Keratinocyte (primary cell): ENCODE data around the gene CNTRL. TPM values are rescaled to one million over a fixed set of nuclear protein-coding genes. Genes with fewer than 3 reads are reported as not detected.

Experiments
- DNase-seq: peaks from one replicate; pipeline ENCODE4 v3.0.0-alpha.2; 2011; ENCODE audit warnings: low read depth, missing footprints, low spot score
- FAIRE-seq: peaks from 2 replicates; lab custom pipeline; 2011; peaks lifted over from hg19 to GRCh38; lab: Jason Lieb, UNC
- H2AFZ ChIP-seq: 2 replicates; pipeline ENCODE4 v1.6.0; 2012; ENCODE audit warnings: low read length, control low read depth, inconsistent platforms; ENCODE audit not compliant: control insufficient read depth
- H3K27ac ChIP-seq: 2 replicates; pipeline ENCODE4 v1.5.1; 2011; ENCODE audit warnings: low read length; ENCODE audit not compliant: control insufficient read depth, insufficient read depth
- H3K27me3 ChIP-seq: 3 replicates; pipeline ENCODE4 v1.6.0; 2011; ENCODE audit warnings: low read length; ENCODE audit not compliant: control insufficient read depth, insufficient read depth; ENCODE audit errors: extremely low read depth
- H3K36me3 ChIP-seq, 2 experiments: 2 replicates in 1 of 2; 3 replicates in 1 of 2; pipeline ENCODE4 v1.5.1; 2011; ENCODE audit warnings: low read length in 2 of 2, mild to moderate bottlenecking in 1 of 2; ENCODE audit not compliant: control insufficient read depth in 2 of 2, insufficient read depth in 2 of 2; ENCODE audit errors: extremely low read depth in 1 of 2
- H3K4me1 ChIP-seq: 3 replicates; pipeline ENCODE4 v1.5.1; 2011; ENCODE audit warnings: low read length; ENCODE audit not compliant: control insufficient read depth, insufficient read depth; ENCODE audit errors: extremely low read depth
- H3K4me2 ChIP-seq: 3 replicates; pipeline ENCODE4 v1.6.0; 2011; ENCODE audit warnings: low read depth, low read length; ENCODE audit not compliant: control insufficient read depth, insufficient read depth; ENCODE audit errors: extremely low read depth
- H3K4me3 ChIP-seq, 3 experiments: fragments of 200-600 bp in 1 of 3; sonication (generic) in 1 of 3; 2 replicates in 2 of 3; 3 replicates in 1 of 3; pipeline ENCODE4 v1.5.1; 2011 to 2016; ENCODE audit warnings: low read length in 3 of 3, mild to moderate bottlenecking in 3 of 3, control low read depth in 2 of 3, inconsistent platforms in 1 of 3, low read depth in 1 of 3, mixed read lengths in 1 of 3, mixed run types in 1 of 3, moderate library complexity in 1 of 3; ENCODE audit not compliant: control insufficient read depth in 2 of 3, insufficient read depth in 2 of 3; ENCODE audit errors: extremely low read depth in 1 of 3
- H3K79me2 ChIP-seq: 2 replicates; pipeline ENCODE4 v1.6.0; 2012; ENCODE audit warnings: low read length; ENCODE audit not compliant: control insufficient read depth, insufficient read depth
- H3K9ac ChIP-seq: 3 replicates; pipeline ENCODE4 v1.6.0; 2011; ENCODE audit warnings: low read length; ENCODE audit not compliant: control insufficient read depth, insufficient read depth; ENCODE audit errors: extremely low read depth
- H3K9me1 ChIP-seq: 3 replicates; pipeline ENCODE4 v1.6.0; 2011; ENCODE audit warnings: low read length; ENCODE audit not compliant: control insufficient read depth, insufficient read depth; ENCODE audit errors: extremely low read depth
- H3K9me3 ChIP-seq: 2 replicates; pipeline ENCODE4 v1.5.1; 2012; ENCODE audit warnings: low read depth, low read length; ENCODE audit not compliant: control insufficient read depth
- H4K20me1 ChIP-seq: 3 replicates; pipeline ENCODE4 v1.6.0; 2011; ENCODE audit warnings: low read length; ENCODE audit not compliant: control insufficient read depth, insufficient read depth; ENCODE audit errors: extremely low read depth
- CTCF ChIP-seq, 3 experiments: IDR thresholded peaks in 1 of 3; conservative IDR thresholded peaks in 1 of 3; optimal IDR thresholded peaks in 1 of 3; 2 replicates in 2 of 3; 3 replicates in 1 of 3; pipeline versions ENCODE3 to v1.5.1; 2011; ENCODE audit warnings: low read length in 3 of 3, mild to moderate bottlenecking in 3 of 3, moderate library complexity in 2 of 3, control low read depth in 1 of 3, inconsistent platforms in 1 of 3; ENCODE audit not compliant: insufficient read depth in 2 of 3; ENCODE audit errors: extremely low read depth in 1 of 3
- EZH2 ChIP-seq: IDR thresholded peaks from one replicate; pipeline ENCODE4 v1.6.1; 2012; ENCODE audit warnings: inconsistent platforms, mild to moderate bottlenecking, low read length, moderate library complexity
- dilution Hi-C: fragments of 300-500 bp; cut with MboI; formaldehyde crosslinking; loops from one replicate; pipeline ENCODE4 v1.7.0; 2020; ENCODE audit warnings: low sequenced_read_pairs; ENCODE audit not compliant: extremely low pct_ligation_motif_present
- polyA plus RNA-seq, 5 experiments: library from polyadenylated mRNA; depleted of rRNA in 3 of 5; stranded (reverse) in 3 of 5; stranded (forward) in 1 of 5; unstranded in 1 of 5; fragments of >200 nt; gene quantifications; 1 replicate in 1 of 5; 2 replicates in 3 of 5; 3 replicates in 1 of 5; pipeline versions ENCODE4 v1.2.1 to v1.2.3, GENCODE V29; 2011 to 2012; ENCODE audit warnings: missing spikeins in 2 of 5, low read depth in 1 of 5, low replicate concordance in 1 of 5

CNTRL gene
- polyA plus RNA-seq, 1 donor (not counting 4 experiments of a cell fraction or from before 2014, with no cell fraction given): 5.3 TPM

- Histone ChIP-seq H3K27me3 (no peaks in the 10 kb centered on the region), H3K79me2 (no peaks in the 10 kb centered on the region), H3K4me1 (no peaks in the 10 kb centered on the region), H3K36me3 (no peaks in the 10 kb centered on the region), H3K4me2 (no peak within 1 kb of the TSS), H3K27ac (no peak within 1 kb of the TSS), H3K4me3 (no peak within 1 kb of the TSS), H3K9ac (no peak within 1 kb of the TSS), H3K9me3 (no peaks in the 10 kb centered on the region), H4K20me1 (no peaks in the 10 kb centered on the region), H2AFZ (no peak within 1 kb of the TSS), H3K9me1 (no peaks in the 10 kb centered on the region)
- DNase-seq (no peak), FAIRE-seq (no peak)
- TF ChIP-seq EZH2 (no peak), CTCF (optimal IDR thresholded peaks at IDR 0.05 in 1 of 3, IDR thresholded peaks at IDR 0.05 in 1 of 3, conservative IDR thresholded peaks at IDR 0.05 in 1 of 3; ENCODE audit: extremely low read depth in 1 of 3, insufficient read depth in 2 of 3, low read length in 3 of 3) (no peak)
- dilution Hi-C loops: no loop called here
Measured at GRCh38 chr9:121050128-121050988, 24.4 kb upstream of the CNTRL start, which contains the start of gene C5. TSS of gene C5 (minus strand) at chr9:121050275. CDS start at chr9:121050246, 29 bp downstream.

- H3K27me3 ChIP-seq: no peaks in the 10 kb centered on the region
- no peak overlapping the region for H3K9ac ChIP-seq
- TF ChIP-seq EZH2 (no peak), CTCF (optimal IDR thresholded peaks at IDR 0.05 in 1 of 3, IDR thresholded peaks at IDR 0.05 in 1 of 3, conservative IDR thresholded peaks at IDR 0.05 in 1 of 3; ENCODE audit: extremely low read depth in 1 of 3, insufficient read depth in 2 of 3, low read length in 3 of 3) (no peak)
- H3K36me3 ChIP-seq: no peaks in the 10 kb centered on the region
- no peaks in the 10 kb centered on the region for H3K4me1 ChIP-seq
- H3K4me3 ChIP-seq: no peak overlapping the region
- H3K27ac ChIP-seq: no peak overlapping the region
- H3K4me2 ChIP-seq: no peak overlapping the region
- H4K20me1 ChIP-seq: no peaks in the 10 kb centered on the region
- FAIRE-seq (no peak), DNase-seq (no peak)
- H3K79me2 ChIP-seq: no peaks in the 10 kb centered on the region
- dilution Hi-C loops: no loop called here
- H3K9me3 ChIP-seq: no peaks in the 10 kb centered on the region
- no peak overlapping the region for H2AFZ ChIP-seq
- no peaks in the 10 kb centered on the region for H3K9me1 ChIP-seq
Measured at GRCh38 chr9:121053544-121053943, 21.2 kb upstream of the CNTRL start.
